ENCODE results near the gene RANGAP1. TPM values are rescaled to one million over a fixed set of nuclear protein-coding genes. Genes with fewer than 3 reads are reported as not detected.
A peak's percentile ranks its signal among the peaks of the same experiment; 100 is the strongest.

RANGAP1 gene
- polyA plus RNA-seq, 3 donors: 8.3 to 30.2 (median 8.5) TPM

DNA sequence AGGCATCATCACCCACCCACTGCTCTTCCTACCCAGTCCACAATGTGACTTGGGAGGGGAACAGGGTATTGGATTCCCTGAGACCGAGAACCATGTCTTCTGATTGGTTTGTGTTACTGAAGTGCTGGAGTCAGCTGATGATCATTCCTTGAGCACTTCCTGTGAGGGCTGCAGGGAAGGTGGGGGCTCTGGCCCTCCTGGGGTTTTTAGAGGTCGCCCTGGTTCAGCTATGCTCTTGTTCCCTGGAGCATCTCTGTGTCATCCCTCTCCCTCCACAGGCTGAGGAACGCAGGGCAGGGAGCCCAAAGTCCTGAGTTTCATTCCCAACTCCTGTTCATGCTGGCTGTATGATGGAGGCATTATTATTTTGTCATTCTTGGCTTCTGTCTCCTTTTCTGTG lies 22.1 kb upstream of the RANGAP1 start:
- intact Hi-C loops (cut with micrococcal nuclease): no loop called here
- peaks cover 91% of the 10 kb centered on the region for H3K79me2 ChIP-seq (ENCODE audit: insufficient read depth, low read length)
- peaks cover 0 to 2% (median 0%) of the 10 kb centered on the region in 7 donors for H3K9me3 Mint-ChIP-seq
- peaks cover 41% of the 10 kb centered on the region for H3K4me1 Mint-ChIP-seq
- H3K27ac Mint-ChIP-seq: peak overlapping the region in 2 of 7 donors; percentile 48 to 54
- peaks cover 72% of the 10 kb centered on the region for H4K20me1 ChIP-seq (ENCODE audit: insufficient read depth, low read length)
- peaks cover 25 to 43% of the 10 kb centered on the region in 2 donors for H3K36me3 Mint-ChIP-seq
- H3K4me1 ChIP-seq (ENCODE audit: control insufficient read depth in 1 of 2, insufficient read depth in 2 of 2, low read length in 2 of 2): peaks cover 2 to 3% of the 10 kb centered on the region in 2 donors
- no CpG with 5 or more reads among the region's 3 CpGs for WGBS (ENCODE audit: insufficient coverage)
- H3K4me3 Mint-ChIP-seq: no peak overlapping the region
- H3K27me3 ChIP-seq (ENCODE audit: control insufficient read depth in 2 of 2, insufficient read depth in 2 of 2, low read length in 2 of 2): no peaks in the 10 kb centered on the region
- H2AFZ ChIP-seq (ENCODE audit: insufficient read depth, low read depth, low read length, poor library complexity, severe bottlenecking): no peak overlapping the region
- no peak overlapping the region for H3K9ac ChIP-seq (ENCODE audit: insufficient read depth, low read length, poor library complexity, severe bottlenecking)
- no peak overlapping the region for H3K4me2 ChIP-seq (replicated peaks; ENCODE audit: extremely low read depth, low read length, poor library complexity, severe bottlenecking)
- TF ChIP-seq, protein P1, sequence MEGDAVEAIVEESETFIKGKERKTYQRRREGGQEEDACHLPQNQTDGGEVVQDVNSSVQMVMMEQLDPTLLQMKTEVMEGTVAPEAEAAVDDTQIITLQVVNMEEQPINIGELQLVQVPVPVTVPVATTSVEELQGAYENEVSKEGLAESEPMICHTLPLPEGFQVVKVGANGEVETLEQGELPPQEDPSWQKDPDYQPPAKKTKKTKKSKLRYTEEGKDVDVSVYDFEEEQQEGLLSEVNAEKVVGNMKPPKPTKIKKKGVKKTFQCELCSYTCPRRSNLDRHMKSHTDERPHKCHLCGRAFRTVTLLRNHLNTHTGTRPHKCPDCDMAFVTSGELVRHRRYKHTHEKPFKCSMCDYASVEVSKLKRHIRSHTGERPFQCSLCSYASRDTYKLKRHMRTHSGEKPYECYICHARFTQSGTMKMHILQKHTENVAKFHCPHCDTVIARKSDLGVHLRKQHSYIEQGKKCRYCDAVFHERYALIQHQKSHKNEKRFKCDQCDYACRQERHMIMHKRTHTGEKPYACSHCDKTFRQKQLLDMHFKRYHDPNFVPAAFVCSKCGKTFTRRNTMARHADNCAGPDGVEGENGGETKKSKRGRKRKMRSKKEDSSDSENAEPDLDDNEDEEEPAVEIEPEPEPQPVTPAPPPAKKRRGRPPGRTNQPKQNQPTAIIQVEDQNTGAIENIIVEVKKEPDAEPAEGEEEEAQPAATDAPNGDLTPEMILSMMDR (IDR thresholded peaks at IDR 0.05): no peak
- peaks cover 10 to 16% of the 10 kb centered on the region in 2 donors for H3K36me3 ChIP-seq (replicated peaks in 1 of 2; ENCODE audit: control insufficient read depth in 1 of 2, insufficient read depth in 2 of 2, low read length in 2 of 2)
- H3K4me3 ChIP-seq (replicated peaks in 1 of 3; ENCODE audit: low read depth in 2 of 3, low read length in 3 of 3): no peak overlapping the region
- H3K27ac ChIP-seq (ENCODE audit: low read depth in 1 of 2, low read length in 2 of 2): peak overlapping the region in 1 of 2 donors; percentile 39
- no peaks in the 10 kb centered on the region for H3K9me3 ChIP-seq (replicated peaks in 1 of 2; ENCODE audit: control insufficient read depth in 1 of 2, insufficient read depth in 1 of 2, low read length in 2 of 2)
- DNase-seq: no peak
- H3K27me3 Mint-ChIP-seq (ENCODE audit: low read depth in 3 of 3): peaks cover 0 to 1% (median 0%) of the 10 kb centered on the region in 3 donors

DNA sequence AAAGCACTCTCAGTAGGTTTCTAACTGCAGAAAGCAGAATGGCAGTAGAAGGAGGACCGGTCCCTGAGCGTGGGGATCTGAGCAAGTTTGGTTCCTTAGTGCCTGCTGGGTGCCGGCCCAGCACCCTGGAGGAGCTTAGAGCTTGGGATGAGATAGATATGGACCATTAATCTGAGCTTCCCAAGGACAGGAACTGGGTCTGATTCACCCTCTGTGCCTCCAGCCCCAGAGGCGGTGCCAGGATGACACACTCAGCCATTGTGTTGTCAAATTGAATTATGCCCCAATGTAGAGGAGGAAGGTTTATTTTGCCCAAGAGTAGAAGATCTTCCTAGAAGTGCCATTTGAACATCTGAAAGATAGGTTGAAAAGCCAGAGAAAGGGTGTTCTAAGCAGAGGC lies 19.7 kb upstream of the RANGAP1 start:
- Mint-ChIP-seq H3K36me3 (peaks cover 25 to 40% of the 10 kb centered on the region in 2 donors), H3K27ac (peak overlapping the region in 2 of 7 donors; percentile 16 to 37), H3K4me3 (no peak overlapping the region), H3K4me1 (peaks cover 44% of the 10 kb centered on the region), H3K9me3 (peaks cover 0 to 2% (median 0%) of the 10 kb centered on the region in 7 donors), H3K27me3 (ENCODE audit: low read depth in 3 of 3) (peaks cover 0 to 1% (median 1%) of the 10 kb centered on the region in 3 donors)
- H3K36me3 ChIP-seq (replicated peaks in 1 of 2; ENCODE audit: control insufficient read depth in 1 of 2, insufficient read depth in 2 of 2, low read length in 2 of 2): peaks cover 10 to 16% of the 10 kb centered on the region in 2 donors
- DNase-seq: no peak
- peaks cover 15 to 16% of the 10 kb centered on the region in 2 donors for H3K4me1 ChIP-seq (ENCODE audit: control insufficient read depth in 1 of 2, insufficient read depth in 2 of 2, low read length in 2 of 2)
- H3K9ac ChIP-seq (ENCODE audit: insufficient read depth, low read length, poor library complexity, severe bottlenecking): no peak overlapping the region
- H3K9me3 ChIP-seq (replicated peaks in 1 of 2; ENCODE audit: control insufficient read depth in 1 of 2, insufficient read depth in 1 of 2, low read length in 2 of 2): no peaks in the 10 kb centered on the region
- H2AFZ ChIP-seq (ENCODE audit: insufficient read depth, low read depth, low read length, poor library complexity, severe bottlenecking): no peak overlapping the region
- TF ChIP-seq, protein P1 (IDR thresholded peaks at IDR 0.05): no peak
- WGBS (ENCODE audit: insufficient coverage): 87% methylated on average over 3 of the region's 4 CpGs
- peaks cover 56% of the 10 kb centered on the region for H4K20me1 ChIP-seq (ENCODE audit: insufficient read depth, low read length)
- no peak overlapping the region for H3K4me3 ChIP-seq (replicated peaks in 1 of 3; ENCODE audit: low read depth in 2 of 3, low read length in 3 of 3)
- no peak overlapping the region for H3K27ac ChIP-seq (ENCODE audit: low read depth in 1 of 2, low read length in 2 of 2)
- no peak overlapping the region for H3K4me2 ChIP-seq (replicated peaks; ENCODE audit: extremely low read depth, low read length, poor library complexity, severe bottlenecking)
- no peaks in the 10 kb centered on the region for H3K27me3 ChIP-seq (ENCODE audit: control insufficient read depth in 2 of 2, insufficient read depth in 2 of 2, low read length in 2 of 2)
- H3K79me2 ChIP-seq (ENCODE audit: insufficient read depth, low read length): peaks cover 91% of the 10 kb centered on the region
- intact Hi-C loops (cut with micrococcal nuclease): no loop called here

Measured in CD14-positive monocyte (primary cell).